WTC11 (cell line): Measurements from ENCODE around the gene ETS2. TPM values are rescaled to one million over a fixed set of nuclear protein-coding genes. Genes with fewer than 3 reads are reported as not detected.

Source experiments
- ATAC-seq: fragments of 200-7000 bp; cut with Tn5 transposase; 2 replicates; pipeline ENCODE4 v1.10.0; 2021; ENCODE audit warnings: mild to moderate bottlenecking, moderate library complexity
- CTCF ChIA-PET: fragments of 300-600 bp; sonication (Branson Sonifier 250); formaldehyde crosslinking; loops from one replicate; lab custom pipeline; 2021; ENCODE audit warnings: antibody characterized with exemption; lab: Charles Lee
- POLR2A ChIA-PET: fragments of 350-600 bp; sonication (Branson Sonifier 250); formaldehyde crosslinking; loops from one replicate; lab custom pipeline; 2021; ENCODE audit warnings: antibody characterized with exemption; lab: Charles Lee
- DNase-seq: peaks from one replicate; pipeline ENCODE4 v3.0.0; 2021; ENCODE audit warnings: low spot score
- H3K27ac Mint-ChIP-seq: 2 replicates; pipeline ENCODE4 v1.8.0; 2021; ENCODE audit warnings: mixed read lengths
- H3K27me3 Mint-ChIP-seq: 2 replicates; pipeline ENCODE4 v1.8.0; 2021; ENCODE audit warnings: low read depth, mild to moderate bottlenecking, moderate library complexity, mixed read lengths
- H3K36me3 Mint-ChIP-seq: 2 replicates; pipeline ENCODE4 v1.8.0; 2021; ENCODE audit warnings: mixed read lengths
- H3K4me1 Mint-ChIP-seq: 2 replicates; pipeline ENCODE4 v1.8.0; 2022; ENCODE audit warnings: mixed read lengths
- H3K4me3 Mint-ChIP-seq: 2 replicates; pipeline ENCODE4 v1.8.0; 2021; ENCODE audit warnings: mild to moderate bottlenecking, moderate library complexity, mixed read lengths
- H3K9me3 Mint-ChIP-seq: 2 replicates; pipeline ENCODE4 v1.8.0; 2021; ENCODE audit warnings: mixed read lengths
- ARID4B ChIP-seq: sonication (generic); formaldehyde crosslinking; IDR thresholded peaks from 2 replicates; pipeline ENCODE4 v1.8.0; 2023; ENCODE audit warnings: missing genetic modification reagents, mild to moderate bottlenecking, borderline replicate concordance
- ATF1 ChIP-seq: sonication (generic); formaldehyde crosslinking; IDR thresholded peaks from 2 replicates; pipeline ENCODE4 v1.8.1; 2023; ENCODE audit warnings: mild to moderate bottlenecking, moderate library complexity, missing genetic modification reagents
- ELF4 ChIP-seq: sonication (generic); formaldehyde crosslinking; IDR thresholded peaks from 2 replicates; pipeline ENCODE4 v1.8.1; 2022; ENCODE audit warnings: low read depth, mild to moderate bottlenecking, moderate library complexity, missing genetic modification reagents
- FOXP4 ChIP-seq: sonication (generic); formaldehyde crosslinking; IDR thresholded peaks from 2 replicates; pipeline ENCODE4 v1.8.0; 2022; ENCODE audit warnings: mild to moderate bottlenecking, missing genetic modification reagents
- HMGA2 ChIP-seq: fragments of 250-450 bp; sonication (Bioruptor Pico); IDR thresholded peaks from 2 replicates; pipeline ENCODE4 v1.4.0; 2021; ENCODE audit warnings: mild to moderate bottlenecking, moderate library complexity
- IRF2 ChIP-seq: sonication (generic); formaldehyde crosslinking; IDR thresholded peaks from 2 replicates; pipeline ENCODE4 v1.8.0; 2022; ENCODE audit warnings: low read depth, missing genetic modification reagents, borderline replicate concordance
- NR1H2 ChIP-seq: sonication (generic); formaldehyde crosslinking; IDR thresholded peaks from 2 replicates; pipeline ENCODE4 v1.9.0; 2021; ENCODE audit warnings: mild to moderate bottlenecking, moderate library complexity, missing genetic modification reagents
- SOX15 ChIP-seq: fragments of 250-450 bp; sonication (Bioruptor Pico); IDR thresholded peaks from 2 replicates; pipeline ENCODE4 v1.9.0; 2021; ENCODE audit warnings: mild to moderate bottlenecking
- TCF7 ChIP-seq: sonication (generic); formaldehyde crosslinking; IDR thresholded peaks from 2 replicates; pipeline ENCODE4 v1.8.0; 2022; ENCODE audit warnings: mild to moderate bottlenecking, low read depth, missing genetic modification reagents, moderate library complexity
- ZNF263 ChIP-seq: sonication (generic); formaldehyde crosslinking; IDR thresholded peaks from 2 replicates; pipeline ENCODE4 v1.8.1; 2022; ENCODE audit warnings: low read depth, mild to moderate bottlenecking, moderate library complexity, missing genetic modification reagents
- ZNF317 ChIP-seq: sonication (generic); formaldehyde crosslinking; IDR thresholded peaks from 2 replicates; pipeline ENCODE4 v1.8.1; 2023; ENCODE audit warnings: low read depth, mild to moderate bottlenecking, moderate library complexity, missing genetic modification reagents, borderline replicate concordance
- ZNF512 ChIP-seq: sonication (generic); formaldehyde crosslinking; IDR thresholded peaks from 2 replicates; pipeline ENCODE4 v1.8.1; 2022; ENCODE audit warnings: missing genetic modification reagents, borderline replicate concordance
- ZNF671 ChIP-seq: fragments of 250-450 bp; sonication (Bioruptor Pico); IDR thresholded peaks from 2 replicates; pipeline ENCODE4 v1.8.0; 2021; ENCODE audit warnings: mild to moderate bottlenecking
- total RNA-seq: library from RNA; stranded (reverse); gene quantifications from 3 replicates; pipeline ENCODE4 v1.2.3, GENCODE V29; 2021
- TF ChIP-seq, protein P1 (sequence below): fragments of 250-450 bp; sonication (Bioruptor Pico); IDR thresholded peaks from 2 replicates; pipeline ENCODE4 v1.9.0; 2021; ENCODE audit warnings: mild to moderate bottlenecking, borderline replicate concordance
- TF ChIP-seq, protein P2 (sequence below): sonication (generic); formaldehyde crosslinking; IDR thresholded peaks from 2 replicates; pipeline ENCODE4 v1.8.1; 2023; ENCODE audit warnings: mild to moderate bottlenecking, missing genetic modification reagents
- TF ChIP-seq, protein P3 (sequence below): fragments of 250-450 bp; sonication (Bioruptor Pico); IDR thresholded peaks from 2 replicates; pipeline ENCODE4 v1.9.0; 2021; ENCODE audit warnings: moderate library complexity, mild to moderate bottlenecking, inconsistent platforms, borderline replicate concordance

The ETS2 gene
- total RNA-seq, 1 experiment from 2014 or later: 56.4 TPM

DNA sequence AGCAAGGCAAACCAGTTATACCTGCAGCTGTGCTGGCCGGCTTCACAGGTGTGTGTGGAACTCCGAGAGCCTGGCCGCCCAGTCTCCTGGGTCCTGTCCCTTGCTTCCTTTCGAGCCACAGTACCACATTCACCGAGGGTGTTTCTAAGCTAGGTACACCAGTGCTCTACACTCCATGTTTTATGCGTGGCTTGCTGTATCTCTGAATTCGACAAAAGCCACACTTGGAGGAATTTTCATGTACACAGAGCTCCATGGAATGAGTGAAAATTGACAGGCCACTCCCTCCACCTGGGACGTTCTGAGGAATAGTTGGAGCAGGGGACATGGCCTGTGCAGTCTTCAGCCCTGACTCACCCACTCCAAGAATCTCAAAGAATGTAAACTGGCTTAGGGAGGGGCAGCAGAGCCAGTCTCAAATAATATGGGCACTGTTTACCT, 14.0 kb downstream of the ETS2 start:
- Mint-ChIP-seq H3K9me3 (peaks cover 4% of the 10 kb centered on the region), H3K4me3 (no peak overlapping the region), H3K36me3 (peaks cover 94% of the 10 kb centered on the region), H3K27me3 (no peaks in the 10 kb centered on the region), H3K4me1 (peaks cover 1% of the 10 kb centered on the region), H3K27ac (no peak overlapping the region)
- TF ChIP-seq ATF1: no peak
- no peak for TF ChIP-seq ELF4
- TF ChIP-seq, protein P1, sequence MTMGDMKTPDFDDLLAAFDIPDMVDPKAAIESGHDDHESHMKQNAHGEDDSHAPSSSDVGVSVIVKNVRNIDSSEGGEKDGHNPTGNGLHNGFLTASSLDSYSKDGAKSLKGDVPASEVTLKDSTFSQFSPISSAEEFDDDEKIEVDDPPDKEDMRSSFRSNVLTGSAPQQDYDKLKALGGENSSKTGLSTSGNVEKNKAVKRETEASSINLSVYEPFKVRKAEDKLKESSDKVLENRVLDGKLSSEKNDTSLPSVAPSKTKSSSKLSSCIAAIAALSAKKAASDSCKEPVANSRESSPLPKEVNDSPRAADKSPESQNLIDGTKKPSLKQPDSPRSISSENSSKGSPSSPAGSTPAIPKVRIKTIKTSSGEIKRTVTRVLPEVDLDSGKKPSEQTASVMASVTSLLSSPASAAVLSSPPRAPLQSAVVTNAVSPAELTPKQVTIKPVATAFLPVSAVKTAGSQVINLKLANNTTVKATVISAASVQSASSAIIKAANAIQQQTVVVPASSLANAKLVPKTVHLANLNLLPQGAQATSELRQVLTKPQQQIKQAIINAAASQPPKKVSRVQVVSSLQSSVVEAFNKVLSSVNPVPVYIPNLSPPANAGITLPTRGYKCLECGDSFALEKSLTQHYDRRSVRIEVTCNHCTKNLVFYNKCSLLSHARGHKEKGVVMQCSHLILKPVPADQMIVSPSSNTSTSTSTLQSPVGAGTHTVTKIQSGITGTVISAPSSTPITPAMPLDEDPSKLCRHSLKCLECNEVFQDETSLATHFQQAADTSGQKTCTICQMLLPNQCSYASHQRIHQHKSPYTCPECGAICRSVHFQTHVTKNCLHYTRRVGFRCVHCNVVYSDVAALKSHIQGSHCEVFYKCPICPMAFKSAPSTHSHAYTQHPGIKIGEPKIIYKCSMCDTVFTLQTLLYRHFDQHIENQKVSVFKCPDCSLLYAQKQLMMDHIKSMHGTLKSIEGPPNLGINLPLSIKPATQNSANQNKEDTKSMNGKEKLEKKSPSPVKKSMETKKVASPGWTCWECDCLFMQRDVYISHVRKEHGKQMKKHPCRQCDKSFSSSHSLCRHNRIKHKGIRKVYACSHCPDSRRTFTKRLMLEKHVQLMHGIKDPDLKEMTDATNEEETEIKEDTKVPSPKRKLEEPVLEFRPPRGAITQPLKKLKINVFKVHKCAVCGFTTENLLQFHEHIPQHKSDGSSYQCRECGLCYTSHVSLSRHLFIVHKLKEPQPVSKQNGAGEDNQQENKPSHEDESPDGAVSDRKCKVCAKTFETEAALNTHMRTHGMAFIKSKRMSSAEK (CRISPR knock-in tag): no peak
- no peak for TF ChIP-seq ARID4B (CRISPR knock-in tag)
- TF ChIP-seq, protein P2, sequence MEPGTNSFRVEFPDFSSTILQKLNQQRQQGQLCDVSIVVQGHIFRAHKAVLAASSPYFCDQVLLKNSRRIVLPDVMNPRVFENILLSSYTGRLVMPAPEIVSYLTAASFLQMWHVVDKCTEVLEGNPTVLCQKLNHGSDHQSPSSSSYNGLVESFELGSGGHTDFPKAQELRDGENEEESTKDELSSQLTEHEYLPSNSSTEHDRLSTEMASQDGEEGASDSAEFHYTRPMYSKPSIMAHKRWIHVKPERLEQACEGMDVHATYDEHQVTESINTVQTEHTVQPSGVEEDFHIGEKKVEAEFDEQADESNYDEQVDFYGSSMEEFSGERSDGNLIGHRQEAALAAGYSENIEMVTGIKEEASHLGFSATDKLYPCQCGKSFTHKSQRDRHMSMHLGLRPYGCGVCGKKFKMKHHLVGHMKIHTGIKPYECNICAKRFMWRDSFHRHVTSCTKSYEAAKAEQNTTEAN (CRISPR knock-in tag): no peak
- TF ChIP-seq ZNF512 (CRISPR knock-in tag): no peak
- CTCF ChIA-PET: no interaction called here
- POLR2A ChIA-PET: no interaction called here
- DNase-seq: no peak
- no peak for ATAC-seq

- H3K9me3 Mint-ChIP-seq: peaks cover 4% of the 10 kb centered on the region
- no peaks in the 10 kb centered on the region for H3K4me1 Mint-ChIP-seq
- no peak overlapping the region for H3K4me3 Mint-ChIP-seq
- no peak for TF ChIP-seq NR1H2 (CRISPR knock-in tag)
- TF ChIP-seq TCF7 (CRISPR knock-in tag): no peak
- TF ChIP-seq SOX15 (CRISPR knock-in tag): no peak
- no peak for TF ChIP-seq ZNF317 (CRISPR knock-in tag)
- TF ChIP-seq FOXP4: no peak
- TF ChIP-seq ZNF671 (CRISPR knock-in tag): no peak
- no peak for TF ChIP-seq HMGA2
- no peak for TF ChIP-seq ZNF263 (CRISPR knock-in tag)
- TF ChIP-seq, protein P3, sequence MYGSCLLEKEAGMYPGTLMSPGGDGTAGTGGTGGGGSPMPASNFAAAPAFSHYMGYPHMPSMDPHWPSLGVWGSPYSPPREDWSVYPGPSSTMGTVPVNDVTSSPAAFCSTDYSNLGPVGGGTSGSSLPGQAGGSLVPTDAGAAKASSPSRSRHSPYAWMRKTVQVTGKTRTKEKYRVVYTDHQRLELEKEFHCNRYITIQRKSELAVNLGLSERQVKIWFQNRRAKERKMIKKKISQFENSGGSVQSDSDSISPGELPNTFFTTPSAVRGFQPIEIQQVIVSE (CRISPR knock-in tag): no peak
- TF ChIP-seq IRF2: no peak
- ChIA-PET CTCF (interaction anchor here (0.8 kb wide), 1 partner anchor 317 kb away, joined by 3 read pairs; no protein-coding TSS in a partner anchor), POLR2A (interaction anchor here (1.2 kb wide), 1 partner anchor 10 kb away, joined by 3 read pairs; no protein-coding TSS in a partner anchor)
- H3K36me3 Mint-ChIP-seq: peaks cover 91% of the 10 kb centered on the region
- H3K27ac Mint-ChIP-seq: peak overlapping the region; percentile 45; the same call in 1 of the 2 replicates
- ATAC-seq (no peak), DNase-seq (no peak)
- H3K27me3 Mint-ChIP-seq: no peaks in the 10 kb centered on the region
Observed at GRCh38 chr21:38820471-38821239, 14.9 kb downstream of the ETS2 start.
